SIG-M5 (cell line): ENCODE measurements around the gene POF1B.
"Not testable (repeated sequence)": the region's sequence is repeated elsewhere in the genome, so short reads cannot be mapped to it uniquely, and the experiment has no call there.

ENCODE experiments used
- DNase-seq: peaks from one replicate; lab custom pipeline; 2025; lab: John Stamatoyannopoulos, UW

Gene POF1B

GRCh38 chrX:85379174-85379907 lies at the start of gene POF1B:
Gene POF1B, minus strand, starts transcription at chrX:85379665. Its CDS starts 211 bp downstream, at chrX:85379454.
- DNase-seq = no peak

GRCh38 chrX:85429066-85429465 lies 49.6 kb upstream of the POF1B start:
- no peak for DNase-seq

GRCh38 chrX:85419293-85419692 lies 39.8 kb upstream of the POF1B start:
- no peak for DNase-seq

GRCh38 chrX:85391878-85392238 lies 12.4 kb upstream of the POF1B start:
- no peak for DNase-seq

- DNase-seq = no peak
These were observed 11.9 kb upstream of the POF1B start for GRCh38 chrX:85391185-85391877.

- DNase-seq = no peak
These were observed 2.1 kb upstream of the POF1B start for GRCh38 chrX:85381602-85382001.

GRCh38 chrX:85378461-85378860 lies 1.0 kb downstream of the POF1B start:
- DNase-seq = no peak

GRCh38 chrX:85375333-85375738 lies 4.1 kb downstream of the POF1B start:
- no peak for DNase-seq

- no peak for DNase-seq
These were observed 14.0 kb downstream of the POF1B start for GRCh38 chrX:85365370-85365995.

GRCh38 chrX:85359051-85359450 lies 20.4 kb downstream of the POF1B start:
- DNase-seq = no peak

- no peak for DNase-seq
These were observed 33.9 kb downstream of the POF1B start for GRCh38 chrX:85345523-85345922.

GRCh38 chrX:85327060-85327333 lies 52.5 kb downstream of the POF1B start:
- no peak for DNase-seq

GRCh38 chrX:85326234-85327059 lies 53.0 kb downstream of the POF1B start:
- no peak for DNase-seq

GRCh38 chrX:85311348-85311747 lies 68.1 kb downstream of the POF1B start:
- DNase-seq = not testable (repeated sequence)

- no peak for DNase-seq
These were observed 69.7 kb downstream of the POF1B start for GRCh38 chrX:85309717-85310116.

- DNase-seq = no peak
These were observed 75.9 kb downstream of the POF1B start for GRCh38 chrX:85303544-85303943.

GRCh38 chrX:85288992-85289723 lies 90.3 kb downstream of the POF1B start:
- DNase-seq = no peak

GRCh38 chrX:85285286-85285685 lies 94.2 kb downstream of the POF1B start:
- DNase-seq = not testable (repeated sequence)

- no peak for DNase-seq
These were observed 134.8 kb downstream of the POF1B start for GRCh38 chrX:85244450-85245211.

- DNase-seq = no peak
These were observed 135.6 kb downstream of the POF1B start, which contains the start of the genes SATL1 and ZNF711 for GRCh38 chrX:85243761-85244449. Gene SATL1, minus strand, starts transcription at chrX:85243779. Its CDS starts 134,811 bp downstream, at chrX:85108968. Gene ZNF711, plus strand, starts transcription at chrX:85243991. Its CDS starts 3,582 bp downstream, at chrX:85247573.
